GM06990 (cell line): ENCODE measurements around the gene PPARD.

Experiments used
- DNase-seq: peaks from one replicate; pipeline ENCODE4 v3.0.0-alpha.2; 2011; ENCODE audit not compliant: insufficient read length; ENCODE audit errors: extremely low read depth
- H3K27me3 ChIP-seq: replicated peaks from 2 replicates; pipeline ENCODE4 v1.6.0; 2011; ENCODE audit warnings: low read length; ENCODE audit not compliant: control insufficient read depth, insufficient read depth
- H3K36me3 ChIP-seq: 2 replicates; pipeline ENCODE4 v1.5.1; 2011; ENCODE audit warnings: low read length; ENCODE audit not compliant: control insufficient read depth, insufficient read depth
- H3K4me3 ChIP-seq: replicated peaks from 2 replicates; pipeline ENCODE4 v1.5.1; 2011; ENCODE audit warnings: low read depth, mild to moderate bottlenecking, control low read depth, low read length
- CTCF ChIP-seq: IDR thresholded peaks from 2 replicates; pipeline ENCODE4 v1.5.1; 2011; ENCODE audit warnings: low read length, control low read depth, mild to moderate bottlenecking, inconsistent platforms; ENCODE audit not compliant: insufficient read depth, poor library complexity, severe bottlenecking

The PPARD gene

GRCh38 chr6:35296931-35297600 is 45.3 kb upstream of the PPARD start:
- Histone ChIP-seq H3K4me3 (no peak overlapping the region), H3K27me3 (no peaks in the 10 kb centered on the region), H3K36me3 (peaks cover 18% of the 10 kb centered on the region)
- no peak for TF ChIP-seq CTCF
- no peak for DNase-seq

- Histone ChIP-seq H3K36me3 (peaks cover 14% of the 10 kb centered on the region), H3K4me3 (peak within 1 kb of the TSS; percentile 85), H3K27me3 (no peaks in the 10 kb centered on the region)
- peak; percentile 97 for TF ChIP-seq CTCF
- DNase-seq: peak; percentile 90
Measured at GRCh38 chr6:35297601-35298481, 44.5 kb upstream of the PPARD start, which contains the start of gene DEF6. TSS of gene DEF6 (plus strand) at chr6:35297818. CDS start at chr6:35297857, 39 bp downstream.

GRCh38 chr6:35298625-35299140 is 43.7 kb upstream of the PPARD start:
- peak overlapping the region; percentile 85 for H3K4me3 ChIP-seq
- peaks cover 14% of the 10 kb centered on the region for H3K36me3 ChIP-seq
- no peak for TF ChIP-seq CTCF
- DNase-seq: no peak
- no peaks in the 10 kb centered on the region for H3K27me3 ChIP-seq

- Histone ChIP-seq H3K4me3 (peak overlapping the region; percentile 85), H3K27me3 (no peaks in the 10 kb centered on the region), H3K36me3 (peaks cover 14% of the 10 kb centered on the region)
- TF ChIP-seq CTCF: no peak
- no peak for DNase-seq
Measured at GRCh38 chr6:35299674-35300073, 42.7 kb upstream of the PPARD start.

GRCh38 chr6:35300848-35301247 is 41.5 kb upstream of the PPARD start:
- Histone ChIP-seq H3K27me3 (no peaks in the 10 kb centered on the region), H3K4me3 (no peak overlapping the region), H3K36me3 (peaks cover 8% of the 10 kb centered on the region)
- no peak for TF ChIP-seq CTCF
- DNase-seq: no peak
